ENCODE measurements around the gene SH2D3A. TPM values are rescaled to one million over a fixed set of nuclear protein-coding genes. Genes with fewer than 3 reads are reported as not detected.
A peak's percentile ranks its signal among the peaks of the same experiment; 100 is the strongest.

Gene SH2D3A
- total RNA-seq, 2 experiments from 2014 or later, result 39.2 to 41.3 TPM

GRCh38 chr19:6737284-6737872 is 29.9 kb downstream of the SH2D3A start, which contains the start of gene GPR108:
Gene GPR108, minus strand, starts transcription at chr19:6737580. Its CDS starts 4 bp downstream, at chr19:6737576.
- POLR2A ChIA-PET, result interaction anchor here (0.6 to 4.4 kb wide), 24 partner anchors 8 to 892 kb away, joined by 3 to 44 read pairs (median 5); partner anchors contain the start of genes KHSRP, PET100, SH2D3A and TNFSF14
- CTCF ChIA-PET, result interaction anchor here (1.0 to 3.6 kb wide), 9 partner anchors 16 to 221 kb away, joined by 3 to 45 read pairs (median 6); partner anchors contain the start of genes TNFSF14 and VAV1
- Histone ChIP-seq H3K4me3 (ENCODE audit: low read length) (peak within 1 kb of the TSS; percentile 77), H3K9me3 (ENCODE audit: control insufficient read depth in 1 of 2, insufficient read depth in 1 of 2, low read length in 2 of 2) (no peaks in the 10 kb centered on the region), H3K36me3 (ENCODE audit: insufficient read depth, low read length) (peaks cover 19% of the 10 kb centered on the region), H3K27ac (ENCODE audit: low read depth in 1 of 2, low read length in 2 of 2) (peak within 1 kb of the TSS; percentile 74 to 92), H3K27me3 (ENCODE audit: control insufficient read depth in 1 of 2, insufficient read depth in 2 of 2, low read length in 2 of 2) (no peaks in the 10 kb centered on the region), H3K4me1 (ENCODE audit: insufficient read depth, low read length) (peaks cover 56% of the 10 kb centered on the region)
- Mint-ChIP-seq H3K9me3 (no peaks in the 10 kb centered on the region), H3K27me3 (no peaks in the 10 kb centered on the region), H3K27ac (peak within 1 kb of the TSS; percentile 85), H3K4me3 (peak within 1 kb of the TSS; percentile 97), H3K4me1 (ENCODE audit: low read depth) (peaks cover 44% of the 10 kb centered on the region), H3K36me3 (ENCODE audit: low read depth) (peaks cover 20% of the 10 kb centered on the region)
- ATAC-seq (ENCODE audit: poor library complexity), result peak; percentile 79
- intact Hi-C loops (cut with DNase I, micrococcal nuclease), result loop anchor here (1.0 to 5.0 kb wide), 7 partner anchors 16 to 795 kb away; partner anchors contain the start of genes ALKBH7 (in 1 of the 2), CRB3 (in 1 of the 2) and SH2D3A (in 1 of the 2)
- no peak for TF ChIP-seq CTCF (IDR thresholded peaks at IDR 0.05)
- peak; percentile 97 to 100 (median 99) for DNase-seq

- no peak for TF ChIP-seq CTCF (IDR thresholded peaks at IDR 0.05)
- H3K27ac ChIP-seq (ENCODE audit: low read depth in 1 of 2, low read length in 2 of 2), result peak overlapping the region; percentile 74 to 92
- ChIA-PET POLR2A (interaction anchor here (0.6 to 4.4 kb wide), 16 partner anchors 8 to 613 kb away, joined by 3 to 44 read pairs (median 6); partner anchors contain the start of genes KHSRP, SH2D3A, VAV1 and ZNF557), CTCF (interaction anchor here (0.6 to 3.6 kb wide), 10 partner anchors 31 to 220 kb away, joined by 3 to 45 read pairs (median 6); partner anchors contain the start of genes SH2D3A, TNFSF14 and VAV1)
- H3K27me3 Mint-ChIP-seq, result no peaks in the 10 kb centered on the region
- H3K27me3 ChIP-seq (ENCODE audit: control insufficient read depth in 1 of 2, insufficient read depth in 2 of 2, low read length in 2 of 2), result no peaks in the 10 kb centered on the region
- H3K9me3 Mint-ChIP-seq, result no peaks in the 10 kb centered on the region
- H3K4me3 Mint-ChIP-seq, result peak overlapping the region; percentile 95
- peaks cover 56% of the 10 kb centered on the region for H3K4me1 ChIP-seq (ENCODE audit: insufficient read depth, low read length)
- peak overlapping the region; percentile 85 for H3K27ac Mint-ChIP-seq
- no peaks in the 10 kb centered on the region for H3K9me3 ChIP-seq (ENCODE audit: control insufficient read depth in 1 of 2, insufficient read depth in 1 of 2, low read length in 2 of 2)
- intact Hi-C loops (cut with DNase I, micrococcal nuclease), result loop anchor here (1.0 to 5.0 kb wide), 8 partner anchors 16 to 795 kb away; partner anchors contain the start of genes ALKBH7 (in 1 of the 2), CRB3 (in 1 of the 2) and SH2D3A (in 1 of the 2)
- peaks cover 44% of the 10 kb centered on the region for H3K4me1 Mint-ChIP-seq (ENCODE audit: low read depth)
- peaks cover 24% of the 10 kb centered on the region for H3K36me3 ChIP-seq (ENCODE audit: insufficient read depth, low read length)
- H3K36me3 Mint-ChIP-seq (ENCODE audit: low read depth), result peaks cover 22% of the 10 kb centered on the region
- no peak for DNase-seq
- H3K4me3 ChIP-seq (ENCODE audit: low read length), result peak overlapping the region; percentile 77
- no peak for ATAC-seq (ENCODE audit: poor library complexity)
These were observed 30.3 kb downstream of the SH2D3A start for GRCh38 chr19:6736917-6737283.

GRCh38 chr19:6736169-6736916 is 30.9 kb downstream of the SH2D3A start:
- H3K9me3 ChIP-seq (ENCODE audit: control insufficient read depth in 1 of 2, insufficient read depth in 1 of 2, low read length in 2 of 2), result no peaks in the 10 kb centered on the region
- H3K4me3 ChIP-seq (ENCODE audit: low read length), result peak overlapping the region; percentile 77
- Mint-ChIP-seq H3K4me3 (peak overlapping the region; percentile 95), H3K9me3 (no peaks in the 10 kb centered on the region), H3K27me3 (no peaks in the 10 kb centered on the region), H3K4me1 (ENCODE audit: low read depth) (peaks cover 42% of the 10 kb centered on the region), H3K27ac (peak overlapping the region; percentile 85), H3K36me3 (ENCODE audit: low read depth) (peaks cover 25% of the 10 kb centered on the region)
- H3K4me1 ChIP-seq (ENCODE audit: insufficient read depth, low read length), result peaks cover 55% of the 10 kb centered on the region
- ChIA-PET CTCF (interaction anchor here (0.6 to 2.3 kb wide), 8 partner anchors 31 to 333 kb away, joined by 3 to 12 read pairs (median 4); partner anchors contain the start of genes SH2D3A, TNFSF14, VAV1 and ZNF557), POLR2A (interaction anchor here (0.7 to 4.4 kb wide), 10 partner anchors 13 to 363 kb away, joined by 3 to 44 read pairs (median 8); partner anchors contain the start of genes KHSRP, SH2D3A and VAV1)
- peak; percentile 21 for ATAC-seq (ENCODE audit: poor library complexity)
- H3K27ac ChIP-seq (ENCODE audit: low read depth in 1 of 2, low read length in 2 of 2), result peak overlapping the region; percentile 74 to 92
- DNase-seq, result peak in 13 of 14 experiments; percentile 35 to 89 (median 50)
- intact Hi-C loops (cut with DNase I, micrococcal nuclease), result loop anchor here (1.0 to 5.0 kb wide), 5 partner anchors 104 to 796 kb away; partner anchors contain the start of genes ALKBH7 (in 1 of the 2) and CRB3 (in 1 of the 2)
- no peaks in the 10 kb centered on the region for H3K27me3 ChIP-seq (ENCODE audit: control insufficient read depth in 1 of 2, insufficient read depth in 2 of 2, low read length in 2 of 2)
- peaks cover 29% of the 10 kb centered on the region for H3K36me3 ChIP-seq (ENCODE audit: insufficient read depth, low read length)
- TF ChIP-seq CTCF (IDR thresholded peaks at IDR 0.05), result peak; percentile 57
